ENCODE data around the gene ZDHHC16.
A peak's percentile ranks its signal among the peaks of the same experiment; 100 is the strongest.
"Not testable (repeated sequence)": the region's sequence is repeated elsewhere in the genome, so short reads cannot be mapped to it uniquely, and the experiment has no call there.

The ZDHHC16 gene

DNA sequence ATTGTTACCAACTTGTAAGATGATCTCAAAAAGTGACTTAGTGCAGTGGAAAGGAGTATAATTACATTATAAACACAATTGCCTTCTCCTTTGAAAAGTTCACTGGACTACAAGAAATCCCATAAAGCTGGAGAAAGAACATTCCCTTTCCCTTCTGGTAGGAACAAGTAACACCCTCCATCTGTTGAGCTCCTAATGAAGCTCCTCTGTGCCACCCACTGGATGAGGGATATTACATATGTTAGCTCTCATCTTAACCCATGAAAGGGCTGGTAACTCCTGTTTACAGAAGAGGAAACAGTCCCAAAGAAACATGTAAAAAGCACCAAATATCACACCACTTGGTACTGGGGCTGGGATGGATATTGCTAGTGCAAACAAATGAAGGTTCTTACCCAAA, 11.9 kb upstream of the ZDHHC16 start:
- no peak for DNase-seq

GRCh38 chr10:97434557-97434956, 11.4 kb upstream of the ZDHHC16 start:
- DNase-seq: no peak

DNA sequence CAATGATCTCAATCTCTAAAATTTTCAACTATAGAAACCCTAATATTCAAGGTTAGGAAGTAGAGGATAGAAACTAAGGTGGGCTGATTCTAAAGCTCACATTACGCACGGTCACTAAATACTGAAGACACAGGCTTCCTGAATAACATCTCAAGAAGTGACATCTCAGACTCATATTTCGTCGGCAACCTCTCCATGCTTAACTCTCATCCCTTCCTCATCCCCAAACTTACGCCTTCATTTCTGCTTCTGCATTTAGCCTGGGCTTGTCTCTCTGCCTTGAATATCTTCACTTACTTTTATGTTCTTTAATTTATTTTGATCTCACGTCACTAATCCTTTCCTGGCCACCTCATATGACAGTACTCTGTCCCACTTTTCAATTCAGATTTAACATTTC, 10.8 kb upstream of the ZDHHC16 start:
- no peak for DNase-seq

GRCh38 chr10:97442277-97442676, 3.7 kb upstream of the ZDHHC16 start:
- no peak for DNase-seq

DNA sequence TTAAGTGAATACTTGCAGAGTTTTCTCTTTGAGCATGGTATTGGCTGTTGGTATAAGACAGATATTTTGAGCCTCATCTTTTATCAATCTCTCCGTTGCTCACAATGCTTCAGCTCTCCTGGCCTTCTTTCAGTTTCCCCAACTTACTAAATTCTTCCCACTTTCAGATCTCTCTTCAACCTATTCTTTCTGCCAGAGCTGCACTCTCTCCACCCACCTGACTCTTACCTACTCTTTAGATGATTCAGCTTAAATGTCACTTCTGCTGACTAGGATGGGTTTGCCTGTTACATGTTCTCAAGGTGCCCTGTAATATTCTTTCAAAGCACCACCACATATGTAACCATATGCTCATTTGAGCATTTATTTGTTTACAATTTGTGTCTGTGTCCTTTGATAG, 1.8 kb upstream of the ZDHHC16 start:
- DNase-seq: no peak

- peak in 1 of 56 donors; percentile 43 for DNase-seq
Observed at GRCh38 chr10:97445357-97445721, 636 bp upstream of the ZDHHC16 start.

DNA sequence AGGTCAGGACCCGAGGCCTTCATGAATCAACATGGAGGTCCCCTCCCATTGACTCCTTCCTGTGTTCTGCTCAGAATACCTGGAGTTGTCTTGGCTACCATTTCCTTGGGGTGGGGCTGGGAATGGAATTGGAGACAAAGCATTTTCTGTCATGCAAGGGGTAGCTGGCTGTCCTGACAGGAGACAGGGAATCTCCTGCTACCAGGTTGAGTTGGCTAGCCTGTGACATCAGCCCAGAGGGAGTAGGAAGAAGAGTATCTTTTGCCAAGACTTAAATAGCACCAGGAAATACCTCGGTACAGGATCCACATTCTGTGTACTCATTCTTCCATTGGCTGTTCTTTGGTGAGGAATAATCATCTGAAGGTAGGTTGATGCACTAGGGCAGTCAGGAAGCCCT, 4.9 kb downstream of the ZDHHC16 start:
- DNase-seq: no peak

DNA sequence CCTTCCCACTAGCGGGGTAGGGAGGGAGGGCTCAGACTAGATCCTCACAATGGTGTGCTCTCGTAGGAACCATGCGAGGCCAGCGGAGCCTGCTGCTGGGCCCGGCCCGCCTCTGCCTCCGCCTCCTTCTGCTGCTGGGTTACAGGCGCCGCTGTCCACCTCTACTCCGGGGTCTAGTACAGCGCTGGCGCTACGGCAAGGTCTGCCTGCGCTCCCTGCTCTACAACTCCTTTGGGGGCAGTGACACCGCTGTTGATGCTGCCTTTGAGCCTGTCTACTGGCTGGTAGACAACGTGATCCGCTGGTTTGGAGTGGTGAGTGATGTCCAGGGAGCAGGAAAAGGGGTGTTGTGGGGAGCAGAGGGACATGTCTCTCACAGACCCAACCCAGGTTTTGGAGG, 5.6 kb downstream of the ZDHHC16 start:
- no peak for DNase-seq

DNA sequence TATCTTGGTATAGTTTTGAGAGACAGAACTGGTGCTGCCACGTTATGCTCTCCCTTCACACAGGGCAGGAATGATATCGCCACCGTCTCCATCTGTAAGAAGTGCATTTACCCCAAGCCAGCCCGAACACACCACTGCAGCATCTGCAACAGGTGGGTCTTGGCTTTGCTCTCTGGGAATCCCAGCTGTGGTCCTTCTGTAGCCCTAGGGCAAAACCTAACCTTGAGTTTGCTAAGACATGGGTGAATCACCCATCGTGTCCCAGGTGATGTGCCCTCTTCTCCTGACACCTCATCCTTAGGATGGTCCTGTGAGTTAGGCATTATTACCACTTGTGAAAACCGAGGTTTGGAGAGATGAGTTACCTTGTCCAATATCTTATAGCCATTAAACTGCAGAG, 6.4 kb downstream of the ZDHHC16 start:
- no peak for DNase-seq

DNA sequence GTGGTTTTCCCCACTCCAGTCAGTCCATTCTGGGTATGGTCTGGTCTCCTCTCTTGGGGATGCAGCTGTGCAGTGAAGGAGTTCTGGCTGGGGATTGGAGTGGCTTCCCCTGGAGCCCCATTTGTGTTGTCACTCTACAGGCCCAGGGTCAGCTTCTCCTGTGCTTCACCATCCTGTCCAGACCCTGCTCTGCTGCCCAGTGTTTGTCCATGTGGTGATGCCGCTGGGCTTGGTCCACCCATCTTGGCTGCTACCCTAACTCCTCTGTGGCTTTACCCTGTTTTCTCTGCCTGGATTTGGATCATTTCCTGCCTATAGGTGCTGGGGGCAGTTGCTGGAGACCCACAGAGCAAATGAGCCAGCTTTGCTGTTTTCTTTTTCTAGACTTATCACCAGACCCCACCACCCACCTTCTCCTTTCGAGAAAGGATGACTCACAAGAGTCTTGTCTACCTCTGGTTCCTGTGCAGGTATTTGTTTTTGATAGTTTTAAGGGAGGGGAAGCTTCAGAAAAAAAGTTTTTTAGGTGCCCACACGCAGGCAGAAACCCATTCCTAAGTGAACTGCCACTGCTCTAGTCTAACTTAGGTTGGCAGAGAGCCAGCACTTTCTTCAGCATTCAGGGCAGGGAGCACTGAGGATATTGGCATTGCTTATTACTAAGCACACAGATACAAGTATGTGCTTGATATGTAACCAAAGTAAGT, 8.5 kb downstream of the ZDHHC16 start:
- peak in 7 of 56 donors; percentile 5 to 26 (median 13) for DNase-seq

DNA sequence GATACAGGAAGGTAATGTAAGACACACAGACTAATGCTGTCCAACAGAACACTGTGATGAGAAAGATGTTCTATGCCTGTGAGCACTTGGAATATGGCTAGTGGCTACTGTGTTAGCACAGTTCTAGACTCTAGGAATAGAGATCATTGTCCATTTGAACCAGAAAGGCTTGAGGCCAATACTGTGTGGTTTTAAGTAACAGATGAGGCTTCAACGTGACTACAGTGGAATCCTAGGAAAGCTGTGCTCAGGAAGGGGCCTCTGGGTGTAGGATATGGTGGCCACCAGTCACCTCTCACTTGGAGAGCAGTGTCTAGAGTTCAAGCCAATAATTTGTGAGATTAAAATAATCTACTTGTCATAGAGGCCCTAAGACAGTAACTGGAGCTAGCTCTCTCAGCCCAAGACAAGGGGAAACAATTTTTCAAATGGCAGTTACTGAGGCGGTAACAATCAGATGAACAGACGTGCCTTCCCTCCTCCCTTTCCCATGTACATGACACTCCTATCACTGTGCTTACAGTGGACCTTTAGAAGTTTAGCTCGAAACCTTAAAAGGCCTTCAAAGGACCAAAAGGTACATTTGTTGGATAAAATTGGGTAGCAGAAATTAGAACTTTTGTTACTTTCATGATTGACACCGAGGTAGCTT, 10.2 kb downstream of the ZDHHC16 start:
- DNase-seq: no peak

GRCh38 chr10:97456686-97457065, 10.7 kb downstream of the ZDHHC16 start:
- no peak for DNase-seq

- DNase-seq: no peak
Observed at GRCh38 chr10:97459111-97459510, 13.1 kb downstream of the ZDHHC16 start.

DNA sequence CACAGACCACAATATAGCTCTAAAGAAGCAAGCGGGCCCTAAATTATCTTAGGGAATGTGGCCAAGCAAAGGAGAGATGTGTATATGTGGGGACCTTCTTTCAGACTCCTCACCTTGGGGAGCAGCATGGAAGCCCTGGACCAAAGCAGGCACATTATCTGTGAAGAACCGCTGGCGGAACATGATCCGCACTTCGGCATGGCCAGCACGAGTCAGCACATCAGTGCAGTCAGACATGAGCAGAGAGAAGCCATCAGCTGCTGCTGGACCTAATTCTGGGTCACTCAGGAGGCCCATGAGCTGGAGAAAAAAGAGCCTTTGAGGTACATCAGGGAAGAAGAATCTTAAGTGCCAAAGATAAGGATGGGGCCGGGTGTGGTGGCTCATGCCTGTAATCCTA, 14.0 kb downstream of the ZDHHC16 start:
- DNase-seq: no peak

DNA sequence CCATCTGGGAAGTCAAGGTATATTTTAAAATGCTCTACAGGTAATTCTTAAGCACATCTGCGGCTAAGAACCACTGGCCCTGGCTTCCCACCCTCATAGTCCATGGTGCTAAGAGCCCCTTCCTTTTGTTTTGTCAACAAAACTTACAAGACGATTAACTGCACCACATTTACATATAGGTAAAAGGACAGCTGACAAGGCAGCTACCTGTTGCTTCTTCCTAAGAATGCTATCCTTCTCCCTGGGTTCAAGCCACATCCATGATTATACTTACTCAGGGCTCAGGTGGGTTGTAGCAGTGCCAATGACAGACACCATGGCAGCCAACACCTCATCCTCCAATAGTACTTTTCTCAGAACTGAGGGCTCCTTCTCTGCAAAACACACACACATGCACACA, 16.3 kb downstream of the ZDHHC16 start:
- no peak for DNase-seq

GRCh38 chr10:97463363-97464132, 17.6 kb downstream of the ZDHHC16 start:
- DNase-seq: peak in 16 of 56 donors; percentile 3 to 47 (median 13)

DNA sequence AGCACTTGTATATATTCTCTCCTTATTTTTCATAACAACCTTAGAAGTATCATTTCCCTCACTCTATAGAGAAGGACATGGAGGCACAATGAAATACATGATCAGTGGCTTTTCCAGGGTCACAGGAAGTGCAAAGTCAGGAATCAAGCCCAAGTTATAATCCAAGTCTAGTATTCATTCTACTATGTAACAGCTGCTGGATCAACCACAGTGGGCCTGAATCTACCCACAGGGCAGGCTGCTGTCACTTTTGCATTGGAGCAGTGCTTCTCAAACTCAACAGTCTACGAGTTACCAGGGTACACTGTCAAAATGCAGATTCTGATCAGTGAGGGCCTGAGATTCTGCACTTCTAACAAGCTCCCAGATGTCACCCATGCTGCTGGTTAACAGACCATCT, 18.3 kb downstream of the ZDHHC16 start:
- no peak for DNase-seq

GRCh38 chr10:97465982-97466381, 20.0 kb downstream of the ZDHHC16 start:
- DNase-seq: no peak

- DNase-seq: no peak
Observed at GRCh38 chr10:97466755-97467154, 20.8 kb downstream of the ZDHHC16 start.

GRCh38 chr10:97468162-97468561, 22.2 kb downstream of the ZDHHC16 start:
- no peak for DNase-seq

GRCh38 chr10:97468781-97469180, 22.8 kb downstream of the ZDHHC16 start:
- DNase-seq: not testable (repeated sequence)

DNA sequence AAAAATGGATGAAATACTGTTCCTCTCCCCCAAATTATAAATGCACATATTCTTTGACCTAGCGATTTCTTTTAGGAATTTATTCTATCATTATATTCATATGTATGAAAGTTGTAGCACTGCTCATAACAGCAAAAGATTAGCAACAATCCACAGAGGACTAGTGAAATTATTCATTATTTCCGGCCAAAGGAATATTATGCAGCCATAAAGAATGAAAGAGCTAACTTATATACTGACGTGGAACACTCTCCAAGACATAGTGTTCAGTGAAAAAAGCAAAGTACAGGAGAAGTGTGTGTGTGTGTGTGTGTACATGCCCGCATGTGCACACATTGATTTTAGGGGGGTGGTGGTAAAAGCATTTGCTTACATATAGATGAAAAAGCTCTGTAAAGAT, 28.9 kb downstream of the ZDHHC16 start:
- DNase-seq: no peak
